Astrocyte of the spinal cord (primary cell): Measurements from ENCODE around the gene STARD3.

Source experiments
- DNase-seq: peaks from one replicate; pipeline ENCODE4 v3.0.0; 2011; ENCODE audit warnings: low read depth, low spot score
- H3K4me3 ChIP-seq: 2 replicates; pipeline ENCODE4 v1.5.1; 2011; ENCODE audit warnings: low read depth, mild to moderate bottlenecking, low read length, moderate library complexity
- CTCF ChIP-seq: IDR thresholded peaks from 2 replicates; pipeline ENCODE4 v1.5.1; 2012; ENCODE audit warnings: low read depth, mild to moderate bottlenecking, low read length, inconsistent platforms
- in situ Hi-C: cut with HindIII; loops from 2 replicates; pipeline ENCODE4 v1.10.0; 2017; ENCODE audit warnings: low sequenced_read_pairs

STARD3 gene

GRCh38 chr17:39609416-39610025 lies 27.4 kb upstream of the STARD3 start:
- no peak overlapping the region for H3K4me3 ChIP-seq
- in situ Hi-C loops = no loop called here
- no peak for DNase-seq
- no peak for TF ChIP-seq CTCF

GRCh38 chr17:39611401-39612112 lies 25.4 kb upstream of the STARD3 start:
- no peak for DNase-seq
- H3K4me3 ChIP-seq = no peak overlapping the region
- in situ Hi-C loops = no loop called here
- TF ChIP-seq CTCF = no peak

GRCh38 chr17:39612291-39612894 lies 24.6 kb upstream of the STARD3 start:
- no peak for DNase-seq
- no peak overlapping the region for H3K4me3 ChIP-seq
- no peak for TF ChIP-seq CTCF
- in situ Hi-C loops = no loop called here

- DNase-seq = no peak
- no peak for TF ChIP-seq CTCF
- in situ Hi-C loops = no loop called here
- no peak overlapping the region for H3K4me3 ChIP-seq
Observed at GRCh38 chr17:39612935-39613464, 23.9 kb upstream of the STARD3 start.

GRCh38 chr17:39614545-39615157 lies 22.3 kb upstream of the STARD3 start:
- H3K4me3 ChIP-seq = no peak overlapping the region
- TF ChIP-seq CTCF = no peak
- in situ Hi-C loops = no loop called here
- DNase-seq = no peak

- H3K4me3 ChIP-seq = no peak overlapping the region
- no peak for TF ChIP-seq CTCF
- in situ Hi-C loops = no loop called here
- no peak for DNase-seq
Observed at GRCh38 chr17:39615434-39615833, 21.5 kb upstream of the STARD3 start.
